Right renal pelvis (tissue), 4 donors: Measurements from ENCODE around the gene NOC3L. TPM values are rescaled to one million over a fixed set of nuclear protein-coding genes. Genes with fewer than 3 reads are reported as not detected.
"Not testable (repeated sequence)": the region's sequence is repeated elsewhere in the genome, so short reads cannot be mapped to it uniquely, and the experiment has no call there.

Source experiments
- DNase-seq, 4 donors: peaks; one replicate each; pipeline ENCODE4 v3.0.0-alpha.2; 2013; ENCODE audit warnings: low read depth in 4 of 4, low spot score in 3 of 4, missing footprints in 1 of 4
- polyA plus RNA-seq, 4 donors: library from polyadenylated mRNA; unstranded; fragments of 120-200 nt; gene quantifications; one replicate each; pipeline ENCODE4 v1.2.1, GENCODE V29; 2013; ENCODE audit not compliant: insufficient read length in 4 of 4

Gene NOC3L
- polyA plus RNA-seq, 4 donors = 19.7 to 24.1 (median 23.4) TPM

DNA sequence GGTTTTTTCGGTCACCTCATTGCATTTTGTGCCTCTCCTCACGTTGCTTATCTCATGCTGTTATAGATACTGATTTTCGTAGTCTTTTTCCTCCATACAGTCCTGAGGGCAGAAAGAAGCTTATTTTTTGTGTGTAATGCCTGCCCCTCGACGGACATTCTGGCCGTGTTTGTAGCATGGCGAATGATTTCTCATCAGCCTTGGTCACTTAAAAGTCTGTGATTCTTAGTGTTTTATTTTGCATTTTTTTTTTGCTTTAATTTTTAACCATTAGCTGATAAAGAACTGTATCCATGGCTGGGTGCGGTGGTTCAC is 469 bp upstream of the NOC3L start:
- DNase-seq = no peak

GRCh38 chr10:94361171-94361794 is 1.5 kb downstream of the NOC3L start:
- DNase-seq = no peak

DNA sequence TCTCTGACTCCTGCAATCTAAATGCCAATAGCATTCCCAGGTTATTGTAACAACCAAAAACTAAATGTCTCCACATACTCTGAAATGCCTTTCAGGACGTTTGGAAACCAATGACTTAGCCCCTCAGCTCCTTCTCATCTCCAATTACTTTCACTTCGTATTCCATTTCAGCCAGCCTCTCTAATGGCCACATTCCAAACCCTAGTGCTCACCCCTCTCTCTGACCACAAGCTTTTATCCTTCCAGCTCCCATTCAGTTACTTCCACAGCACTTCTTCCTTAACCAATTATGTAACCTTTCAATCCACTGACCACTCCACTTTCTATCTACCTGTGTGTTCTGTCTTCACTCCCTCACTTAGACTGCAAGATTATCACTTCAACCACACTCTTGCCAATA is 4.3 kb downstream of the NOC3L start:
- no peak for DNase-seq

GRCh38 chr10:94357193-94357592 is 5.5 kb downstream of the NOC3L start:
- no peak for DNase-seq

DNA sequence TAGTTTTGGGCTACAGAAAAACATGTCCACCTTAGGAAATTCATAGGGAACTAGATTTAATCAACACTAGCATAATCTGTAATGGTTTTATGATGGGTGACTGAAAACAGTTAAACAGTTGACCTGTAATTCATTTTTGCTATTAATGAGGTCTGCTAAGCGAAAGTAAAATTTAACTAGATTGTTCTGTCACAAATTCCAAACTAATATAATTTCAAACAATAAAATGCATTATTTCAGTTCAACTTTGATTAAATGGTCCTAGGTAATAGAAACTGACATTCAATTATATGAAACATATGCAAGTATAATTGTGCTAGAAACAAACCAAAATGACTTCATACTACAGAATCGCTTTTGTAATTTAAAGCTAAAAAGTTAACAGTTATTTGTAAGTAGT is 6.9 kb downstream of the NOC3L start:
- DNase-seq = no peak

GRCh38 chr10:94353336-94353735 is 9.4 kb downstream of the NOC3L start:
- no peak for DNase-seq

- DNase-seq = no peak
Measured at GRCh38 chr10:94351089-94351488, 11.7 kb downstream of the NOC3L start.

- not testable (repeated sequence) for DNase-seq
Measured at GRCh38 chr10:94350500-94350899, 12.2 kb downstream of the NOC3L start.

- DNase-seq = no peak
Measured at GRCh38 chr10:94349327-94349726, 13.4 kb downstream of the NOC3L start.

DNA sequence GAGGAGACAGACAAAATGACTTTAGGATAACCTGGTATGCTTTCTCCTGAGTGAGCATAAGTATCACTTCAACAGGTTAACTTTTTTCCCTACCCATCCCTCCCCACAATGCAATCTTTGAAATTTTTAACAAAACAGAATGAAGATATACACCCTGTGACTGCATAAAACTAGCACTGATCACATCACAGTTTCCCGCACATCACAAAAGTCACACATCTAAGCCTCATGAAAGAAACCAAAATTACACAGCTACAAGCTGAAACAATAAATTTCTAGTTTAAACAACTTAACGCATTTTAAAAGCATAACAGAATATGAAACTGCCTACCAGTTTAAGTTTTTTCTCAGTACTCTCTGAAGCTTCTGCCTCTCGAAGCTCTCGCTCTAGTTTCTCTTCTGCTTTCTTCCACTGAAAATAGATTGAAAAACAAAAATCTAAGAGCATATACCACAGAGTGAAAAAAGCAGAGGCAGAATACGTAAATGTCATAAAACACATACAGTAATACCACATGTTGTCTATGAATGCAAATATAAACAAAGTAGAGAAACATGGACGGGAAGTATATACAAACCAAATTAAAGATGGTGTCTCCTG is 18.1 kb downstream of the NOC3L start:
- no peak for DNase-seq

DNA sequence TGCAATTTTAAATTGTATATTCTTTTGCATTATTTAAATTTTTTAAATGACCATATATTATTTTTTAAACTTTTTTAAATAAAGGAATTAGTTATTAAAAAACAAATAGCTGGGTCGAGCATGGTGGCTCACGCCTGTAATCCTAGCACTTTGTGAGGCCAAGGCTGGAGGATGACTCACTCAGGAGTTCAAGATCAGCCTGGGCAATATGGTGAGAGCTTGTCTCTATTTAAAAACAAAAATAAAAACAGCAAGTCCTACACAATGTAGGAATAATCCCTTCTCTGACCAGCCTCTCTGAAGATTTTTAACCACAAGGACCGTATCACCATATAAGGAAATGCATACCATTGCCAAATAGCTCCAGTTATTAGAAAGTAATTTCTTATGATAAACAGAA is 19.6 kb downstream of the NOC3L start:
- no peak for DNase-seq

DNA sequence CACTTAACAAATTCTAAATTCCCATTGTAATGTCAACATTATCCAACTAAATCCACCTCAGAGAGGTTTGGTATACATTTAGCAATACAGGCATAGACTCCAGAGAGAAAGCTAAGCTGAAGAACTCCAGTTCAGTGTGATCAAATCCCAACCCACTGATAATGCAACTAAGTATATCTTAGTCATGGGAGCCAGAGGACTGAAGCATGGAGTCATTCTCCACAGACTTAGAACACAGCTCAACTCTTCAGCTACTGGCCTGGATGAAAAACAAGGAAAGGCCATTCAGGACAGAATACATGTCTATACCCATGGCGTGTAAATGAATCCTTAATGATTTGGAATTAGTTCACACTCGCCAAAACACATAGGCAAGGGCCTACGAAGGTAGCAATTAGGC is 27.9 kb downstream of the NOC3L start:
- DNase-seq = no peak

DNA sequence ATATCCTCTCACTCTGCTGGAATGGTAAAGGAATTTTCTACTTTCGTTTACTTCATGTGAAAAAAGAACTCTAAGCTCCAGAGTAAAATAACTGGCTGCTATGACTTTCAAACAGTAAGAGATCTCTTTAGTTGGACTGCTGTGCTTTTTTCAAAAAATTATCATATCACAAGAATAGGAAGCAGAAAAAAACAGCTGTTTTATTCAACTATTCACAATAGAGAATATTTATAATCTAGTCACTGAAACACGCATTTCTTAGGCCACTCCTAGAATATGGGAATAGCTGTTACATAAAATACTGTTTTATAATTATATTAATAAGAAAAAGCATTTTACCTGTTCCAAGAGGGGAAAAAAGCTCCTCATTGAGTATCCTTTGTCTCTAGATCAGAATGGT is 29.7 kb downstream of the NOC3L start:
- DNase-seq = no peak

GRCh38 chr10:94328613-94329012 is 34.1 kb downstream of the NOC3L start:
- DNase-seq = no peak

DNA sequence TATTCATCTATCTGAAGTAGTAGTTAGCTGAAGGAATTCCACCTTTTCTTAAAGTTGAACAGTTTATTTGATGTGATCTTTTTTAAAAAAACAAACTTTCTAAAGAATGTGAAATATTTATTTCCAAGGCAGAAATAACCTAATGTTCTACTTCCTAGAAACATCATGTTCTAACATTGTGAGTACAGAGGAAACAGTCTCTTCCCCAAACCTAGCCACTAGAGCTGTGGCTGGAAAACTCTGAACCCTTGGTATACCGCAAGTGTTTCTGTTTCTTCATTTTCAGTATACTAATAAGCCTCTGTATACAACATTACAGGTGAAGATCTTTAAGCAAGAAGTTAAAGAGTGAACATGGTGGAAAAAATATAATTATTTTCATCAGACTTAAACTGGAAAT is 35.1 kb downstream of the NOC3L start:
- no peak for DNase-seq

- DNase-seq = no peak
Measured at GRCh38 chr10:94324609-94325233, 38.0 kb downstream of the NOC3L start.

GRCh38 chr10:94320285-94320914 is 42.3 kb downstream of the NOC3L start:
- DNase-seq = peak; percentile 49 to 52 (median 50)

- no peak for DNase-seq
Measured at GRCh38 chr10:94316560-94316959, 46.2 kb downstream of the NOC3L start.

GRCh38 chr10:94315975-94316464 is 46.7 kb downstream of the NOC3L start:
- DNase-seq = peak in 1 of 4 donors; percentile 5

DNA sequence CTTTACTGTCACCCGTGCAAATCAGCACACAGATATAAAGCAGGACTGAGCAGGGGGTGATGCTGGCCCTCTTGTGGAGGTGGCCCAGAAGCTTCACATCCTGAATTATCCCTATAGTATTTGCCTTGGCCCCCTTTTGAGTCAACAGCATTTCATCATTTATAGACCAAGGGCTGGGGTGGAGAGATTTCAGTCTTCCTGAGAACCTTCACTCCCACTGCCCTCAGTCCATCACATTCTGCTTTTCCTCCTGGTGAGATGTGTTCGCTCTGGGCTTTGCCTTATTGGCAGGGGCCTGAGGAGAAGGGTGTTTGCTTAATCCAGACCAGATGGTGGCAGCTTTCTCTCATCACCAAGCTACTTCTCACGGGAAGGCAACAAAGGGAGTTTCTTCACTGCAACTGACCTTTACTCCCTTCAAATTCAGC is 47.7 kb downstream of the NOC3L start:
- DNase-seq = no peak

GRCh38 chr10:94310369-94310768 is 52.4 kb downstream of the NOC3L start:
- DNase-seq = no peak

GRCh38 chr10:94308866-94309265 is 53.9 kb downstream of the NOC3L start:
- DNase-seq = peak in 1 of 4 donors; percentile 3
